OCI-M1 (cell line): ENCODE data around the gene ZNRD2.
"Not testable (repeated sequence)": the region's sequence is repeated elsewhere in the genome, so short reads cannot be mapped to it uniquely, and the experiment has no call there.

Experiments
- DNase-seq: peaks from one replicate; lab custom pipeline; 2025; lab: John Stamatoyannopoulos, UW

Gene ZNRD2

GRCh38 chr11:65555693-65556231 lies 14.5 kb upstream of the ZNRD2 start:
- DNase-seq, result peak; percentile 36

DNA sequence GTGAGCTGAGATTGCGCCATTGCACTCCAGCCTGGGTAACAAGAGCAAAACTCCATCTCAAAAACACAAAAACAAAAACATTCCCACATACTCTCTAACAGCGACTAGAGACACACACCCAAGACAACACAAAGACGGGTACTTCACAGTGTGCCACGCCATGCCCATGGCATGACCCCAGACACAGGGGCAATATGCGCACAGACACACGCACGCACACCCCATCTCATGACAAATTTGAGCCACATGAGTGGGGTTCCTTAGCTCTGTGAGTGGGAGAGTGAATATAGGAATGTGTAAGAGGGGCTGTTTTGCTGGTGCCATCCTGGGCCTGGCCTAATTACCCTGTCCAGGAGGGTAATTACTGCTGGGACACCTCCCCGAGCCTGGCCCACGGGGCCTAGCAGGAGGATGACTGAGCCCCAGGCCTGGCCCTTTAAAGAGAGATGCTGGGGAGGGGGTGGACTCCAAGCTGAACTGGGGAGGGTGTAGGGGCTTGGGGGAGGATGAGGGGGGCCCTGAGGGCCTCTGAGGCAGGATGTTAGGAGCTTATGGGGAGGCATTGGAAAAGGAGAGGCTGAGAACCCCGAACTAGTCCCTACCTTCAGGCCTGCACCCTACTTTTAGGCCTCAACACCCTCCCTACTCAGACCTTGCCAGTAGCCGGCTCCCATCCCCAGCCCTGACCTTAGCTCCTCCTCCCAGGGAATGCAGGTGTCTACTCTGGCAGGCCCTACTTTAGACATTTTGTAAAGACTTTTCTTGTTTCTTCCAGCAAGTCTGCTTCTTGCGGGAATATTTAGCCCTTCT lies 13.6 kb upstream of the ZNRD2 start:
- no peak for DNase-seq

DNA sequence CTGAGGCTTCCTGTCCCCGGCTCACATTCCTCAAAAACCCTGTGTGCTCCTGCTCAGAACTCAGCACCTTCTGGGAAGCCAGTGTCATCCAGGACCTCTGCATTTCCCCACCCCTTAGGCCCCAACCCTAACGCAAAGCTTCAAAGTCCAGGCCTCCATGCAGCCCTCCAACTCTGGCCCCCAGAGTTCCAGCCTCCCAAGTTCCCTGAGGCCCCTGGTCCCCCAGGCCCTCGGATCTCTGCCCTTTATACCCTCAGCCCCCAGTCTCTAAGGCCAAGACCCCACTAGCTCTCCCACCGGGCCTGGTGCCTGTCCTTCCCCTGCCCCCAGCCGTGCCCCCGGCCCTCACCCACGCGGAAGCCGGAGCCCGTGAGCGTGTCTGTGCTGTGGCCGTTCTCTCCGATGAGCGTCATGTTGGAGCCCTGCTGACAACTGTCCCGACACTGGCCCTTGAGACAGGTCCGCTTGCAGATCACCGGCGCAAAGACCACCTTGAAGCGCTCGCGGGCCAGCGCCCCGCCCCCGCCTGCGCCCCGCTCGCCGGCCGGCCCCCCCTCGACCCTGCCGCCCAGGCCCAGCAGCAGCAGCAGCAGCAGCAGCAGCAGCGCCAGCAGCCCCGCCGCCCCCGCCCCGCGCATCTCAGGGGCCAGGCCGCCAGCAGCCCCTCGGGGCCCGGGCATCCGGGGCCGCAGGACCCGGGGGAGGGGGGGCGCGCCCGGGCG lies 12.8 kb upstream of the ZNRD2 start:
- DNase-seq, result no peak

GRCh38 chr11:65558002-65558929 lies 12.0 kb upstream of the ZNRD2 start, which contains the start of gene LTBP3:
TSS of gene LTBP3 (minus strand) at chr11:65558359. CDS start at chr11:65557959, 400 bp downstream.
- peak; percentile 70 for DNase-seq

- no peak for DNase-seq
These were observed 11.3 kb upstream of the ZNRD2 start for GRCh38 chr11:65558930-65559509.

GRCh38 chr11:65559535-65559934 lies 10.7 kb upstream of the ZNRD2 start:
- no peak for DNase-seq

DNA sequence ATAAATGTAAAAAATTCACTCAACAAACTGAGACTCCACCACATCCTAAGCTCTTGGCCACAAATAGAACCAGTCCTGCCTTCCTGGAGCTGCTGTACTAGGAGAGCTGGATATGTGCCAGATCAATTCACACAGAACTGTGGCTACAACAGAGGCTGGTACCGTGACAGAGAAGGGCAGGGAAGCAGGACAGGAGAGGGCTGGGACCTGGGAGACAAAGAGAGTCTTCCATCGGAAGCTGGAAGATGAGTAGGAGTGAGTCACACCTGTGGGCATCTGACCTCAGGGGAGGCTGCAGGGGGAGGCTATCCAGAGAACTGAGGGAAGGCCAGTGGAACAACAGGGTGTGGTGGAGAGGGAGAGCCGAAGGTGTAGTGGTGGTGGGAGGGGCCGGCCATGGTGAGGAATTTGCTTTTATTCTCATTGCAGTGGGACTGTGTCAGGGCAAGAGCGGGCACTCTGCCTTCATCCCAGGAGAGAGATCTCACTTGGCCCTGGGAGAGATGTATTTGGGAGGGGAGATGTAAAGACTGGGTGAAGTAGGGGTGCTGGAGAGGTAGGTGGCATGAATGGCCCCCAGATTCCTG lies 10.2 kb upstream of the ZNRD2 start:
- peak; percentile 23 for DNase-seq

DNA sequence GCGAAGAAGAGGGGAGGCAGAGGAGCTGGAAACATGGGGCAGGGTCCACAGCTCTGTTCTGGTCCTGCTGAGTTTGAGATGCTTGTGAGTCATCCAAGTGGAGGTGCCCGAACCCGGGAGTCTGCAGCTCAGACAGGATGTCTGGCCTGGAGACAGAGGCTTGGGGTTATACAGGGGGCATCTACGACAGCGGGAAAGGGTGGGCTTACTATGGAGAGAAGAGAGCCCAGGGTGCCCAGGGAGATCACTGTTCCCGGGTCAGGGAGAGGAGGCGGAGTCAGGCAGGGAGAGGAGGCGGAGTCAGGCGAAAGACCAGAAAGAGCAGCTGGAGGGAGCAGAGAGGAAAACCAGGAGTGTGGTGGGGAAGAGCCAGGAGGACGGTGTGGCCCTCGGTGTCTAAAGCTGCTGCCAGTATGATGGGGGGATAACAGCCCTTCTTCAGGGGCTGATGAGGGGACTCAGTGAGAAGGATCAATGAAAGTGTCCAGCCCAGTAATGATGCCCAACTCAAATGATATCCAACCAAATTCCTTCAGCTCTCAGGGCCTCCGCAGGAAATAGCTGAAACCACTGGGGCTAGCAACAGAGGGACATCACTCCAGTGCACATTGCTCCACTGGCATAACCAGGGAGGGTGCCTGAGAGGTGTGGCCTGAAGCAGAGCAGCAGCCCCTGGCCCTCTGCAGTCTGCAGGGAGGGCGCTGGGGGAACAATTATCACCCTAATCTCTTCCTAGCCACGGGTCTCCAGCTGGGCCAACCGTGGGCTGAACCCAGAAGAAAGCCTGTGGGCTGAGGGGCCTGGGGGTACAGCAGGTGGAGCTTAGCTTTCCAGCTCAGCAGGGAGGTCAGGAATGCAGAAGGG lies 9.5 kb upstream of the ZNRD2 start:
- DNase-seq, result no peak

GRCh38 chr11:65562020-65562419 lies 8.3 kb upstream of the ZNRD2 start:
- DNase-seq, result no peak

- no peak for DNase-seq
These were observed 7.5 kb upstream of the ZNRD2 start for GRCh38 chr11:65562788-65563187.

DNA sequence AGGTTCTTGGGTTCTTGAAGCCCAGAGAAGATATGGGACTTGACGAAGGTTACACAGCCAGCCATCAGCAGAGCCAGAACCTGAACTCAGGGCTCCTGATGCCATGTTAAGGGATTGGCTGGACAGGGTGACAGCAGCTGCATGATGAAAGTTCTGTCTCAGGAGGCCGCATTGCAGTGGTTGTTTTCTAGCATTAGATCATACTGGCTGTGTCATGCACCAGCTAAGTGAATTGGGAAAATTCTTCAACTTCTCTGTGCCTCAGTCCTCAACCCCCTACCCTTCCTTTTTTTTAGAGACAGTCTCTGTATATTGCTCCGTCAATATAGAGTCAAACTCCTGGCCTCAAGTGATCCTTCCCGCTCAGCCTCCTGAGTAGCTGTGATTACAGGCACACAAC lies 6.7 kb upstream of the ZNRD2 start:
- DNase-seq, result no peak

DNA sequence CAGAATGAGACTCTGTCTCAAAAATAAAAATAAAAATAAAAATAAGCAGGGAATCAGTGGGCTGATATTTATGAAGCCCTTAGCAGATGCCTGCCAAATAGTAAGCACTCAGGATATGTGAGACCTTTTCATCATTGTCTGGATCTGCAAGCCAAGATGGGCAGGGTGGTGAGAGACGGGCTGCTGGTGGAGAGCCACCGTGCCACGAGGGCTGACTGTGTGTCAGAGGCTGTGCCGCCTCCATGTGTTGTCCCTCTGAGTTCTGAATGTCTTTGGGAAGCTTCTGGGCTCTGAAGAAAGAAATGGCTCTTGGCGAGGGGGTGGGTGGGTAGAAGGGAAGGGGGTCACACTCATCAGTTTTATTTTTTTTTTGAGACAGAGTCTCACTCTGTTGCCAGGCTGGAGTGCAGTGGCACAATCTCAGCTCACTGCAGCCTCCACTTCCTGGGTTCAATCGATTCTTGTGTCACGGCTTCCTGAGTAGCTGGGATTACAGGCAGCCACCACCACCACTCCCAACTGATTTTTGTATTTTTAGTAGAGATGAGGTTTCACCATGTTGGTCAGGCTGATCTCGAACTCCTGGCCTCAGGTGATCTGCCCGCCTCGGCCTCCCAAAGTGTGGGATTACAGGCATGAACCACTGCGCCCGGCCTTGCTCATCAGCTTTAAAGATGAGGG lies 5.3 kb upstream of the ZNRD2 start:
- DNase-seq, result not testable (repeated sequence)

GRCh38 chr11:65565624-65566453 lies 4.4 kb upstream of the ZNRD2 start:
- DNase-seq, result no peak

GRCh38 chr11:65569164-65569972 lies 909 bp upstream of the ZNRD2 start:
- no peak for DNase-seq

DNA sequence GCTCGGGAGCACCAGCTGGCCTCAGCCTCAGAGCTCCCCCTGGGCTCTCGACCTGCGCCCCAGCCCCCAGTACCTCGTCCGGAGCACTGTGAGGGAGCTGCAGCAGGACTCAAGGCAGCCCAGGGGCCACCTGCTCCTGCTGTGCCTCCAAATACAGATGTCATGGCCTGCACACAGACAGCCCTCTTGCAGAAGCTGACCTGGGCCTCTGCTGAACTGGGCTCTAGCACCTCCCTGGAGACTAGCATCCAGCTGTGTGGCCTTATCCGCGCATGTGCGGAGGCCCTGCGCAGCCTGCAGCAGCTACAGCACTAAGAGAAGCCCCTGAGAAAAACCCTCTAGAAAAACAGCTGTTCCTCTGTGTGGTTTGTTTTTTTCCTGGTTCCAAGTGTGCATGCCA lies 1.1 kb downstream of the ZNRD2 start:
- DNase-seq, result no peak

- DNase-seq, result peak; percentile 62
These were observed 1.7 kb downstream of the ZNRD2 start for GRCh38 chr11:65571940-65572339.

DNA sequence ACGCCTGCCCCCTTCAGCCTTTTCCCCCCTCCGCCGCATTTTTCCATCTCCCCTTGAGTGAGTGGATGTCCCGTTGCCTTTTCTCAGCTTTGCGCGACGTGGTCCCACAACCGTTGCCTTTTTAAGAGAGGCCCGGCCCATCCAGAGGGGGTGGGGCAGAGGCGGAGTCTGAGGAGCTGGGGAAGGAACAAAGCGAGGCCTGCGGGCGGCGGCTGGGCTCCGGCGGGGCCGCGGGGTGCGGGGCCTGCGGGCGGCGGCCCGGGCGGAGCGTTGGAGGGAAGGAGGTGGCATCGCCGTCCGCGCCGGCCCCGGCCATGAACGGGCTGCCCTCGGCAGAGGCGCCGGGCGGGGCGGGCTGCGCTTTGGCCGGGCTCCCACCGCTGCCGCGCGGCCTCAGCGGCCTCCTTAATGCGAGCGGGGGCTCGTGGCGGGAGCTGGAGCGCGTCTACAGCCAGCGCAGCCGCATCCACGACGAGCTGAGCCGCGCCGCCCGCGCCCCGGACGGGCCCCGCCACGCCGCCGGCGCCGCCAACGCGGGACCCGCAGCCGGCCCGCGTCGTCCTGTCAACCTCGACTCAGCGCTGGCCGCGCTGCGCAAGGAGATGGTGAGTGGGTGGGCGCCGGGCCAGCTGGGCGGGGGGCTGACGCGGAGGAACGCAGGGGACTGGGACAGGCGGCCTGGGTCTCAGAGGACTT lies 2.2 kb downstream of the ZNRD2 start, which contains the start of gene FAM89B:
Gene FAM89B (plus strand): TSS at position 183 of the 696 bp plus-strand sequence. CDS start 132 bp downstream, at position 315.
- DNase-seq, result peak; percentile 93
